Fibroblast of peridontal ligament (primary cell): ENCODE measurements around the gene DEF6.
"Not testable (repeated sequence)": the region's sequence is repeated elsewhere in the genome, so short reads cannot be mapped to it uniquely, and the experiment has no call there.

Source experiments
- DNase-seq: peaks from one replicate; pipeline ENCODE4 v3.0.0-alpha.2; 2010; ENCODE audit errors: extremely low read depth

DEF6 gene

DNA sequence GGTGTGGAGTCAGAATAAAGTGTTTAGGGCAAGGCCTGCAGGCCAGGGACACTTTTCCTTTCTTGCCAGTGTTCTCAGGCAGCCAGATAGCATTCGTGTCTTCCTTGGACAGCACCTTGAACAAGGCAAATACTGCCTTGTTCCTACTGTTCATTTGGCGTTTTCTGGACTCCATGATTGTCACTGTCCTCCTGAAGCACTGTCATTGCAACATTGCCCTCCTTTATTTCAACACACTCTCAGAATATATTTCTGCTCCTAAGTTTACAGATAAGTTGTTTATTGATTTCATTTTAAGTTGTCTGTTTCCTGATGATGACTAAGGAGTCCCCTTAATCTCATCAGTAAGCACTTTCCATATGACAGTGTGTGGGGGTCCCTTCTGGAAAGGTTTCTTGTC lies 15.1 kb upstream of the DEF6 start:
- DNase-seq, result no peak

DNA sequence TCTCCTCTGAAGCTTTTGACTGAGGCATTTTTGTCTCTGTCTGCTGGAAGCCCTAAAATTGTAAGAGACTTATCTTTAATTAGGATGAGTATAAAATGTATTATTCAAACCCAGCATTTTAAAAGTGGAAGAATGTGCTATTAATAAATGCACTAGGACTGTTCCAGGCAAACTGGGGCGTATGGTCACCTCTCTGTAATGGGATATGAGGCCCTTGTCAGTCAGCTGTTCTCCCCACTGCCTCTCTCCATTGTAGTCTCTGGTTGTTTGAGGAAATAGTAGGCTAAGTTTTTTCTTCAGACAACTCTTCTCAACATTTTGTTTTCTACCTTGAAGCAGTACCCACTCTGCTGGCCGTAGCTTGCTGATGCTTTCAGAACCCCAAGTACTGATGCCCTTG lies 14.3 kb upstream of the DEF6 start:
- DNase-seq, result no peak

DNA sequence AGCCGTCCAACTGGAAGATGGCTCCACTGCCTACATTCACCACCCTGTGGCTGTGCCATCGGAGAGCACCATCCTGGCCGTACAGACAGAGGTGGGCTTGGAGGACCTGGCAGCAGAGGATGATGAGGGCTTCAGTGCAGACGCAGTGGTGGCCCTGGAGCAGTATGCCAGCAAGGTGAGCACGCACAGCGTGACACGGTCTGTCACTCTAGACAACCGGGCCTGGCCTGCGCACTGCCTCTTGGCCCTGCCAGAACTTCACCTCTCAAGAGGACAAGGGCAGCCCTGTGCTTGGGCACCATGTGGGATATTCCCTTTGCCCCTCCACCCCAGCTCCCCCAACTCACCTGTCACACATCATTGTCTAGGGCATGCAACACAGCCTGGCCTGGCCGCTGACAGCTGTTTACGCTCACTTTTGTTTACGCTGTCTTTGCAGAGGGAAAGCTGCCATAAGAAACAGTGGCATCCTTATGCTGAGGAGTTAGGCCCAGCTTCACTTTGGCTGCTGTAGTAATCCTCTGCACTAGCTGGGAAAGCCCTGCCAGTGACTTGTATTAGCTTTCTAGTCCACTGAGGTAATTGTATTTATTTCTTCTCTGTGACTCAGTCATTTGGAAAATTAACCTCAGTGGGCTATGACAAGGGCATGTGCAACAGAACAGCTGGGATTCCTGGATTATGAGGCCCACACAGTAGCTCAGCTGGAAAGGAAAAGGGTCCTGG lies 9.8 kb upstream of the DEF6 start:
- DNase-seq, result peak; percentile 39

DNA sequence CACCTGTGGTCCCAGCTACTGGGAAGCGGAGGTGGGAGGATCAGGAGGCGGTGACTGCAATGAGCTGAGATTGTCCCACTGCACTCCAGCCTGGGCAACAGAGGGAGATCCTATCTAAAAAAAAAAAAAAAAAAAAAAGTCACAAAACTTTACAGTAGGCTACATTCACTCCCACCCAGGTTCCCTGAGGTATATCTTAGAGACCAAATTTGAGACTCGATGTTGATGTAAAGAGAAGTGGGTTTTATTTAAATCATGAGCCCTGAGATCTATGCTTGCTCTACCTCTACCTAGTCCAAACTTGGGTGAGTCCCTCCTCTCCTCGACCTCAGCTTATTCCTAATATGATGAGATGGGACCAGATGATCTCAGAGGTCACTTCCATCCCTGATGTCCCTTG lies 8.8 kb upstream of the DEF6 start:
- no peak for DNase-seq

DNA sequence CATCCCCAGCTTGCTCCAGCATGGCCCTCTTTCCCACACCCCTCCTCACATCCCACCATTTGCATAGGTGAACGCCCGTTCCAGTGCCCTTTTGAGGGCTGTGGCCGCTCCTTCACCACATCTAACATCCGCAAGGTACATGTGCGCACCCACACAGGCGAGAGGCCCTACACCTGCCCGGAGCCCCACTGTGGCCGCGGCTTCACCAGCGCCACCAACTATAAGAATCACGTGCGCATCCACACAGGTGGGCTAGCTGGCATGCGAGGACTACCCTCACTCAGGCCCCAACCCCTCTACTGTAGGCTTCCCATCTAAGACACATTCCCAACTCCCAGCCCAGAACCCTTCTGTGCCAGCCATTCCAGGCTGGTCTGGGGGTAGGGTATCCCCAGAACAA lies 6.1 kb upstream of the DEF6 start:
- DNase-seq, result no peak

DNA sequence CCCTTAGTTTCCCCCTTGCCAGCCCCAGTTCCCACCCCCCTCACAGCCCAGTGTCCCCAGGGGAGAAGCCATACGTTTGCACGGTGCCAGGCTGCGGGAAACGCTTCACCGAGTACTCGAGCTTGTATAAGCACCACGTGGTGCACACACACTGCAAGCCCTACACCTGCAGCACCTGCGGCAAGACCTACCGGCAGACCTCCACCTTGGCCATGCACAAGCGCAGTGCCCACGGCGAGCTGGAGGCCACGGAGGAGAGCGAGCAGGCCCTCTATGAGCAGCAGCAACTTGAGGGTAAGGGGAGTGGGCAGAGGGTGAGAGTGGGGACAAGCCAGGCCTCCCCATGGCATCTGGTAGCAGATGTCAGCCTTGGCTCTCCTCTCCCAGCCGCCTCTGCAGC lies 5.1 kb upstream of the DEF6 start:
- no peak for DNase-seq

DNA sequence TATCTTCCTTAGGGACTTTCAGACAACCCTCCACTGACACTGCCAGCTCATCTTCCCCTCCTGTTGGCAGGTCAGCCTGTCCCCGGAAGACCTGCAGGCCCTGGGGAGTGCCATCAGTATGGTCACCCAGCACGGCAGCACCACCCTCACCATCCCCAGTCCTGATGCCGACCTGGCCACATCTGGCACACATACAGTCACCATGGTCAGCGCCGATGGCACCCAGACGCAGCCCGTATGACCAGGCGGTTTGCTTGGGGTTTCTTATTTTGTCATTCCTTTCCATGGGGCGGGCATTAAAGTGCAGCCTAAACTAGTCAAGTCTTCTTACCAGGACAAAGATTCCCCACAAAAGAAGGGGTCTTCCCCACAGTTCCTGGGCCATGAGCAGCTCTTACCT lies 3.9 kb upstream of the DEF6 start:
- DNase-seq, result no peak

DNA sequence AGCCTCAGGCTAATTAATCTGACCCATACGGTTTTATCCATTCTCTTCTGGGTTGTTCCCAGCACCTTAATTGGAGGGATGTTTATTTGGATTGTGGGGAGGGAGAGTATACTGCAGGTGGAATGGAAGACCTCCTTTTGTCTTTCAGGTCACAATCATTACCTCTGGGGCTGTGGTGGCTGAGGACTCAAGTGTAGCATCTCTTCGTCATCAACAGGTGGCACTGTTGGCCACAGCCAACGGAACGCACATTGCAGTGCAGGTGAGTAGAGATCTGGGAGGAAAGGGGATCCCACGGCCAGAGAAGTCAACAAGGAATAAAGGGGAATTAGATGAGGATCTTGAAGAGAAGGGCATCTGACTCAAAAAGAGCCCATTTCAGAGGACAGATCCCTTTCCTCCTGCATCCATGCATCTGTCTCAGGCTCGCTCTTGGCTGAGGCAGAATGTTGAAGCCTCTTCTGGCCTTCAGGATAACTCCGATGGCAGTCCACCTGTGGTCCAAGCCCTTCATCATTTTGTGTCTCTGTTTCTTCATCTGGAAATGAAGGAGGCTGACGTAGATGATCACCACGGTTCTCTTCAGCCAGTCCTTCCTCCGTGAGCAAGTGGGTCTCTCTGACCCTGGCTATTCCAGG lies 3.2 kb upstream of the DEF6 start:
- DNase-seq, result peak; percentile 31

DNA sequence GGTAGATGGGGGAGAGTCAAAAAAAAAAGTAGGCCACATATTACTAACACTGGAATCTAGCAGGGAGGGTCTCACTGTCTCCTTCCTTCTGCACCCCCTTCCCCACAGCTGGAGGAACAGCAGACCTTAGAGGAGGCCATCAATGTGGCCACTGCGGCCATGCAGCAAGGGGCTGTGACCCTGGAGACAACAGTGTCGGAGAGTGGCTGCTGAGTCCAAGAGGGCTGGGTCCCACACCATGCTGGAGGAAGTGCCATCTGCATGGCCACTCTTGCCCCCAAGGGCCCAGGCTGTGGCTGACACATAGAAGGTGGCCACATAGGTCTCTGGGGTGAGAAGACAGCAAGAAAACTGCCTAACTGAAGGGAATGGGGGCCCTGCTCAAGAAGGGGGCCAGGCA lies 2.6 kb upstream of the DEF6 start:
- no peak for DNase-seq

DNA sequence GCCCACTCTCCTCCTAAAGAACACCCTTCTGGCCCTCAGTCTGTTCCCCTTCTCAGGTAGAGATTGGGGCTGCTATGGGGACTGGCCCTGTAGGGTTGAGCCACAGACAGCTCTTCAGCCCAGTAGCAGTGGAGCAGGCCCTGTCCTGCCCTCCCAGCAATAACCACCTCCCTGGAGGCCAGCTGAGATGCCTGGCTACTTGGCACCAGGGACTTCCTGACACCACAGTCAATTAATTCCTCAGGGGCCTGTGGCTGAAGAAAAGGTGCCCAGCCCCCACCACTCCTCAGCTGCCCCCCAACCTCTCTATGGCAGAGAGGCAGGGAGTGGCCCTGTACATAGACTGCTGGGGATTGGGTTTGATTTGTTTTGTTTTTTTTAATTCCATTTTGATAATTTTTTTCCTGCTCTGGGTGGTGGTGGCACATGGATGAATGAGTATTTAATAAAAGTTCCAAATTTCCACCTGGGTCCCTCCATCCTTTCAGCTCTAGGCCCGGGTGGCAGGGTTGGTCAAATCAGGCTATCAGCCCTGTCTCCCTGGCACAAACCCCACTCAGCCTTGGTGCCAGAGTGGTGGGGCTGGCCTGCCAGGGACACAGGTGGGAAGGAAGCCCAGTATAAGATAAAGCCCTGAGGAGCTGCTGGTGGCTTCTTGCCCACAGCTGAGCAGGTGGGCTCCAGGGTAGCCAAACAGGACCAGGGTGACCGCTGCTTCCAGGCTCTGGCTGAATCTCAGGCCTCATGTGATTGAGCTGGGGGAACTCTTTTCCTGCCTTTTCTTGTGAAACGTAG lies 1.9 kb upstream of the DEF6 start:
- DNase-seq, result no peak

DNA sequence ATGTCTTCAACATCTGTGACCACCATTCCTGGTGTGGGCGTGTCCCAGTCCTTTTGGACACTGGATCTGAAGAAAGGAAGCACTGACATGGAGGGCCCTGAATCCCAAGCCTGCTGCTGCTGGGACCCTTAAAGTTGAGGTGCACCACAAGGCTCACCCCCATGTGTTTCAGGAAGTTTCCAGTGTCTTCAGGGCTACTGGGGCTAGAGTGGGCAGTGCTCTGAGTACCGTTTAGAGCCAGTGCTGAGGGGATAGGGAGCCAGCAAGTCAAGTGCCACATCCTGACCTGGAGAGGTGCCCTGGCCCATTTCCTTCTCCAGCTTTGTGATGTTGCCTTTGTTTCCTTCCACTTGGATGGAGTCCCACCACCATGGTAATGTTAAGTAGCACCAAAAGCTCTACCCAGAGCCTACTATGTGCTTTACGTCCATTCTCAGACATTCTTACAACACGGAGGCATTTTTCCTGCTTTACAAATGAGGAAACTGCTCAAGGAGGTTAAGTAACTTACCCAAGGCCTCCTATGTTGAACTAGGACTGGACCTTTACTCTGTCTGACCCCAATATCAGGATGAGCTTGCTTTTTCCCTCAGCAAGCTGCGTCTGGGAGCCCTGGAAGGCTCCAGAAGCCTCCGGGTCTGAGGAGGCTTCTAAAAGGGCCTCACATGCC lies 552 bp upstream of the DEF6 start:
- no peak for DNase-seq

DNA sequence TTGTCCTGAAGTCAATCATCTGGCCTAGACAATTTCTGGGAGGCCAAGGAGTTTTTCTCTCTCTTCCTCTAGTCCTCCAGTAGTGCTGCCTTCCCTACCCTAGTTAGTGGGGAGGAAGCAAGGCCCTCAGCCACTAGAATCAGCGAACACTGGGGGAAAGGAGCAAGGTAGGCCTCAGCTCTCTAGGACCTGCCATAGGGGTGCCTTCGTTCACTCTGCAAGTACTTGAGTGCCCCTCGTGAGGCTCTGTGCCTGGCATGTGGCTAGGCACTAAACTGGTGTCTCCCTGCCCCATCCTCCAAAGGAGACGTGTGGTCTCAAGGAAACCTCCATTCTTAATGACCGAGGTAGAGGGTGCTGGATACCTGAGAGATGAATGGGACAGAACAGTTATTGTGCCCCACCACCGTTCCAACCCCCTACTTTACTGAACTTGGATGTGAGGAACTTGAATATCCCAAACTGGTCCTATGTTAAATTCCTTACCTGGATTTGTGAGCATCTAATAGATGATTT lies 1.1 kb downstream of the DEF6 start:
- DNase-seq, result no peak

DNA sequence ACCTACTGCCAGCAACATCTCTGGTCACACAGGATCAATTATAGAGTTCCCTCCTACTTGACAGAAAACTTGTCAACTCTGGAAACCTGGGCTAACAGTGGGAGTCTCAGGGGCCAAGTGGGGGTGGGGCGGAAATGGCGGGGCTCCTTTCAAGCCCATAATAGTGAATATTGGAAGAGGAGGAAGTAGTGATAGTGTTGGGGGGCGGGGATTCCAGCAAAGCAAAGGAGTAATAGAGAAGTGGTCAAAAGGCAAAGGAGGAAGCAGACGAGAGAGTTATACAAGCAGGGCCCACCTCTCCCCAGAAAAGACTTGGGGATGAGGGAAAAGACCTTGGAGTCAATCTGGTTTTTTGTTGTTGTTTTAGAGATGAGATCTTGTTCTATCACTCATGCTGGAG lies 2.1 kb downstream of the DEF6 start:
- DNase-seq, result no peak

DNA sequence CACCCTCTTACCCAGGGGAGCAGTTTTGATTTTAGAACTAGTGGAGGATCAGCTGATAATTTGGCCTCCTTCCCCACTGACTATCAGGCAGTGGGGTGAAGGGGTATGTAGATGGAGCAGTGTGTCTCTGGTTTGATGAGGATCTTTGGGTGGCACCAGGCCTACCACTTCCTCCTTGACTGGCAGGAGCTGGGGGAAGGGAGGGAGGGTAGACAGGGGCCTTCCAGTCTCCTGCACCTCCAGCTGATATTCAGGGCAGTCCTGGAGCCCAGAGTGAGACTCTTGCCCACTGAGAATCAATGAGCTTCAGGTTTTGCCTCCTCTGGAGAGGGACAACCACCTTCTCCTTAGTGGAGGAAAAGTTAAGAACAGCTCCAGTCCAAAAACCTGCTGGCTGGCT lies 3.2 kb downstream of the DEF6 start:
- no peak for DNase-seq

DNA sequence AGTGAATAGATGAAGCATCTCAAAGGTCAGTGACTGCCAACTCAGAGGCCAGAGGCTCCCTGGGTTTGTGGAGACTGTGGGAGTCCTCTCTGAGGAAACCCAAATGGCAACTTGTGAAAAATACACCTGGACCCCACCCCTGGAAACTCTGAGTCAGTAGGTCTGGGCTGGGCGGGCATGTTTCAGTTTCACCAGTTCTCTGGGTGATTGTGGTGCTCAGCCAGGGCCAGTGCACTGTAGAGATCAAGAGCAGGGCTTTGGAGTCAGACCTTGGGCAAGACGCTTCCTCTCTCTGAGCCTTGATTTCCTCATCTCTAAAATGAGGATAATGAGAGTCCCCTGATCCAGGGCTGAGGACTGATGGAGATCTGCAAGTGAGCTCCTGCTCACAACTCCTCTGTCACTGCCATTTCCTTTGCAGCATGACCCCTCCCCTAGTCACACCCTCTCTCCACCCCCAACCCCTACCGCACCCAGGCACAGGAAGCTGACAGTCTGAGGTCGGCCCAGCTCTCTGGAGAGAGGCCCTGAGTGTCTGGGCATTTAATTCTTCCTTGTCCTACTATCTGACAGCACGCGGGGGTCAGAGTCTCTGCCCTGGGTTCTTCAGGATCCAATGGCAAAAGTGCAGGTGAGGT lies 5.1 kb downstream of the DEF6 start:
- DNase-seq, result no peak

DNA sequence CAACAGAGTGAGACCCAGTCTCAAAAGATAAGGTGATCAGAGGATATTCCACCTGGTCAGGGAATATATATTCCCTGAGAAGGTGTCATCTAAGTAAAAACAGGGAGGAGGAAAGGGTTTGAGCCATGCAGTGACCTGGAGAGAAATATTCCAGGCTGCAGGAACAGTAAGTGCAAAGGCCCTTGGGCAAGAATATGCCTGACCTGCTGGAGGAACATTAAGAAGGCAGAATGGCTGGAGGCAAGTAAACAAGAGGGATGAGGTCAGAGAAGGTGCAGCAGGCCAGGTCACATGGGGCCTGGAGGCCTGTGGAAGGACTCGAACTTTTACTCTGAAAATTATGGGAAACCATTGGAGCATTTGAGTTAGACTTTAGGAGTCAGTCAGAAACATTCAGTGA lies 6.7 kb downstream of the DEF6 start:
- DNase-seq, result no peak

DNA sequence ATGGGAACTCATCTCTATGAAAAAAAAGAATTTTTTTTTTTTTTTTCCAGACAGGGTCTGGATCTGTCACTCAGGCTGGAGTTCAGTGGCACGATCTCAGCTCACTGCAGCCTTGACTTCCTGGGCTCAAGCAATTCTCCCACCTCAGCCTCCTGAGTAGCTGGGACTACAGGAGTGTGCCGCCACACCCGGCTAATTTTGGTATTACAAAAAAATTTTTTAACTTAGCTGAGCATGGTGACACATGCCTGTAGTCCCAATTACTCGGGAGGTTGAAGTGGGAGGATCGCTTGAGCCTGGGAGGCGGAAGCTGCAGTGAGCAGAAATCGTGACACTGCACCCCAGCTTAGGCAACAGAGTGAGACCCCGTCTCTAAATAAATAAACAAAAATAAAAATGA lies 7.5 kb downstream of the DEF6 start:
- no peak for DNase-seq

DNA sequence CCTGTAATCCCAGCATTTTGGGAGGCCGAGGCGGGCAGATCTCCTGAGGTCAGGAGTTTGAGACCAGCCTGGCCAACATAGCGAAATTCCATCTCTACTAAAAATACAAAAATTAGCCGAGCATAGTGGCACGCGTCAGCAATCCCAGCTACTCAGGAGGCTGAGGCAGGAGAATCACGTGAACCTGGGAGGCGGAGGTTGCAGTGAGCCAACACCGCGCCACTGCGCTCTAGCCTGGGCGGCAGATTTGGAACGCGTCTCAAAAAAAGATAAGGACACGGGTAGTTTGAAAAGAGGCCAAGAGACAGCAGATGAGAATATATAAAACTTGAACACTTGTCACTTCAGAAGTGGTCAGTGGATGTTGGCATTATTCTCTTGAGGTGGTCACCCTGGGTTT lies 9.5 kb downstream of the DEF6 start:
- not testable (repeated sequence) for DNase-seq

DNA sequence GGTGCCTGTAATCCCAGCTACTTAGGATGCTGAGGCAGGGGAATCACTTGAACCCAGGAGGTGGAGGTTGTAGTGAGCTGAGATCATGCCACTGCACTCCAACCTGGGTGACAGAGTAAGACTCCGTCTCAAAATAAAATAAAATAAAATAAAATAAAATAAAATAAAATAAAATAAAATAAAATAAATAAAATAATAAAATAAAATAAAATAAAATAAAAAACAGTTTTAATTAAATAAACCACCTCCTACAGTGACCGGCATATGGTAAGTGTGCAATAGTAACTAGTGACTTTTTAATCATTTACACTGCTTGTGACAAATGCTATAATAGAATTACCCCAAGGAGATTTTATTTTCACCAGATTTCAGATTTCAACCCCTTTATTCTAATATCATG lies 10.9 kb downstream of the DEF6 start:
- not testable (repeated sequence) for DNase-seq

DNA sequence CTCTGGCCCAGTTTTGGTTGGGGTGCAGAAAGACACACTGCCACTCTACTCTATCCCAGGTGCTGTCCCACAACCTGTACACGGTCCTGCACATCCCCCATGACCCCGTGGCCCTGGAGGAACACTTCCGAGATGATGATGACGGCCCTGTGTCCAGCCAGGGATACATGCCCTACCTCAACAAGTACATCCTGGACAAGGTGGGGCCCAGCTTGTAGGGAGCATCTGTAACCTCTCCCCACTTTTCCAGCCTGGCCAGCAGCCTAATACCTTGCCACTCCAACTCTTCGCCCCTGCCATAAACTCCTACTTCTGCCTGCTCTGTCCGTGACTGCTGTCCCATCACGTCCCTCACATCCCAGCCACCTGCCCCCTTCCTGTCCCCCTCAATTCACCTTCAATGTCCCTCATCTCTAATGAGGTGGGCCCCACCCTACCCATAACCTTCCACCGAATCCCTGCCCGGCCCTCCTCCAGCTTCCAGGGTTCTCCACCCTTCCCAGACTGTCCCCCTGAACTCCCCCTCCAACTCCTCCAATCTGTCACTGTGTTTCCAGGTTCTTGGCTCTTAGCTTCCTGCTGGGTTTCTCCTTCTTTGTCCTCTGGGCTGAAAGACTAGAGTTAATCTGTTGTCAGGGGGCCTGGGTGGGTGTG lies 12.1 kb downstream of the DEF6 start:
- DNase-seq, result no peak

DNA sequence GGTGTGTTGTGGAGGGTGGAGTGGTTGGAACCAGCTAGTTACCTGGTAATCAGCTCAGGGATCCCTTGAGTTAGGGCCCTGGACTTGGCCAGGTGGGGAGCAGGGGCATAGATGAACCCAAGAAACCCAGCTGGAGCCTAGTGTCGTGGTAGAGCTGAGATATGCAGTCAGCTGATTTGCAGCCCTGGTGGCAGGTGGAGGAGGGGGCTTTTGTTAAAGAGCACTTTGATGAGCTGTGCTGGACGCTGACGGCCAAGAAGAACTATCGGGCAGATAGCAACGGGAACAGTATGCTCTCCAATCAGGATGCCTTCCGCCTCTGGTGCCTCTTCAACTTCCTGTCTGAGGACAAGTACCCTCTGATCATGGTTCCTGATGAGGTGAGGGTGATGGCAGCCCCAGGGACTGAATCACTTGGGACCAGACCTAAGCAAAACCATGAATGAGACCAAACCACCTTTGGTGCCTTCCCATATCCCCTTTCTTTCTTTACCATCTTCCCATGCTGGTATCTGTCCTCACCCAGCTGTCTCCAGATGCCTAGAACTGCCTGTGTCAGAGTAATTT lies 12.7 kb downstream of the DEF6 start:
- no peak for DNase-seq
